Measurements from ENCODE around the gene MFAP5.

DNA sequence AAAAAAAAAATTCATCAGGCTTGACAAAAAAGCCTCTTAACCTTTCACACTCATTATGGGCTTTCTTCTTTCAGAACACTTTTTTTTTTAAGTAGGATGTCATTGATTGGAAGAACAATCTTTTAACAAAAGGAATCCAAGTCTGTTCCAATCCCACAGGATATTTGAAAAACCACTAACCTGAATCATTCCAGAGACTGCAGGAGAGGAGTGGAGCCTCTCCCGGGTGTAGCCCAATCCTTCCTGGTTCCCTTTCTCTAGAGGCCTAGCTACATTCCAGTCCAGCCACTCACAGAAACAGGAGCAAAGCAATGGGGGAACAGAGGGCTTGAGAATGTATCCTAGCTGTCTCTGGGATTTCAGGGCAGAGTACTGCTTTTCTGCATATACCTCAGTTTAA, 4.3 kb downstream of the MFAP5 start:
- TF ChIP-seq, protein P1, sequence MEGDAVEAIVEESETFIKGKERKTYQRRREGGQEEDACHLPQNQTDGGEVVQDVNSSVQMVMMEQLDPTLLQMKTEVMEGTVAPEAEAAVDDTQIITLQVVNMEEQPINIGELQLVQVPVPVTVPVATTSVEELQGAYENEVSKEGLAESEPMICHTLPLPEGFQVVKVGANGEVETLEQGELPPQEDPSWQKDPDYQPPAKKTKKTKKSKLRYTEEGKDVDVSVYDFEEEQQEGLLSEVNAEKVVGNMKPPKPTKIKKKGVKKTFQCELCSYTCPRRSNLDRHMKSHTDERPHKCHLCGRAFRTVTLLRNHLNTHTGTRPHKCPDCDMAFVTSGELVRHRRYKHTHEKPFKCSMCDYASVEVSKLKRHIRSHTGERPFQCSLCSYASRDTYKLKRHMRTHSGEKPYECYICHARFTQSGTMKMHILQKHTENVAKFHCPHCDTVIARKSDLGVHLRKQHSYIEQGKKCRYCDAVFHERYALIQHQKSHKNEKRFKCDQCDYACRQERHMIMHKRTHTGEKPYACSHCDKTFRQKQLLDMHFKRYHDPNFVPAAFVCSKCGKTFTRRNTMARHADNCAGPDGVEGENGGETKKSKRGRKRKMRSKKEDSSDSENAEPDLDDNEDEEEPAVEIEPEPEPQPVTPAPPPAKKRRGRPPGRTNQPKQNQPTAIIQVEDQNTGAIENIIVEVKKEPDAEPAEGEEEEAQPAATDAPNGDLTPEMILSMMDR (IDR thresholded peaks at IDR 0.05): no peak
- TF ChIP-seq POLR2A (IDR thresholded peaks at IDR 0.05): no peak

All from esophagus squamous epithelium (tissue), 4 donors.